Inferior parietal cortex (tissue), 1 donor: Measurements from ENCODE around the gene MICOS13.

Experiments used
- DNase-seq: peaks from one replicate; pipeline ENCODE4 v3.0.0-alpha.2; 2016; ENCODE audit errors: extremely low spot score

Gene MICOS13

DNA sequence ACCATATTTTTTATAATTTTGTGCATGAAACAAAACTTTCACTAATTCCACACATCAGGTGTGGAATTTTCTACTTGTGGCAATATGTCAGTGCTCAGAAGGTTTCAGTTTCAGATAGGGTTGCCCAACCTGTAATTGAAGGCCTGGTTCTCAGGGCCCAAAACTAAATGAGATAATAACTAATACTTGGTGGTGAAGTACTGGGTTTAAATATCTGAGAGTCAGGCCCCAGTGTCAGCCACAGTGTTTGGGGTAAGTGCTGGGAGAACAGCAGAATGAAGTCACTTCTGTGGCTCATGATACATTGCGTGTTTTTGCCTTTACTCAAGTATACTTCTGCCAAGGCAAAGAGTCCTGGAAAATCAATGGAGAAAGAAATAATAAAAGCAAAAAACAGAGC, 51.9 kb downstream of the MICOS13 start:
- no peak for DNase-seq
